Measurements from ENCODE around the gene FIGLA.

- TF ChIP-seq USF2 (IDR thresholded peaks at IDR 0.05; ENCODE audit: borderline replicate concordance, low read depth, low read length) (no peak), POLR2AphosphoS5 (IDR thresholded peaks at IDR 0.05; ENCODE audit: low read depth, low read length) (no peak), RFX5 (IDR thresholded peaks at IDR 0.05; ENCODE audit: low read length) (no peak), CTCF (IDR thresholded peaks at IDR 0.05) (no peak), RCOR1 (IDR thresholded peaks at IDR 0.05; ENCODE audit: low read length) (no peak), REST (IDR thresholded peaks at IDR 0.05; ENCODE audit: low read depth, low read length) (no peak), TEAD4 (IDR thresholded peaks at IDR 0.05; ENCODE audit: borderline replicate concordance, insufficient read depth) (no peak)
These were observed 56.7 kb downstream of the FIGLA start for GRCh38 chr2:70733646-70734180.

Data from SK-N-SH (cell line).